ENCODE measurements around the gene SDCCAG8.

SDCCAG8 gene

GRCh38 chr1:243420016-243420945, 164.4 kb downstream of the SDCCAG8 start:
- no peak overlapping the region for H3K27ac ChIP-seq
- TF ChIP-seq ZFX (IDR thresholded peaks at IDR 0.05; ENCODE audit: borderline replicate concordance) (no peak), CTCF (IDR thresholded peaks at IDR 0.05) (no peak)

GRCh38 chr1:243420946-243421685, 165.3 kb downstream of the SDCCAG8 start:
- TF ChIP-seq CTCF (IDR thresholded peaks at IDR 0.05), result no peak
- TF ChIP-seq ZFX (IDR thresholded peaks at IDR 0.05; ENCODE audit: borderline replicate concordance), result no peak
- no peak overlapping the region for H3K27ac ChIP-seq

- no peak for TF ChIP-seq ZFX (IDR thresholded peaks at IDR 0.05; ENCODE audit: borderline replicate concordance)
- TF ChIP-seq CTCF (IDR thresholded peaks at IDR 0.05), result no peak
- H3K27ac ChIP-seq, result no peak overlapping the region
Measured at GRCh38 chr1:243421784-243422183, 165.9 kb downstream of the SDCCAG8 start.

GRCh38 chr1:243422362-243422761, 166.5 kb downstream of the SDCCAG8 start:
- no peak overlapping the region for H3K27ac ChIP-seq
- TF ChIP-seq ZFX (IDR thresholded peaks at IDR 0.05; ENCODE audit: borderline replicate concordance), result no peak
- TF ChIP-seq CTCF (IDR thresholded peaks at IDR 0.05), result no peak

GRCh38 chr1:243428084-243428483, 172.2 kb downstream of the SDCCAG8 start:
- H3K27ac ChIP-seq, result no peak overlapping the region
- TF ChIP-seq ZFX (IDR thresholded peaks at IDR 0.05; ENCODE audit: borderline replicate concordance) (no peak), CTCF (IDR thresholded peaks at IDR 0.05) (no peak)

GRCh38 chr1:243428617-243429342, 172.9 kb downstream of the SDCCAG8 start:
- TF ChIP-seq CTCF (IDR thresholded peaks at IDR 0.05) (no peak), ZFX (IDR thresholded peaks at IDR 0.05; ENCODE audit: borderline replicate concordance) (no peak)
- H3K27ac ChIP-seq, result no peak overlapping the region
